BJ (cell line): ENCODE measurements around the gene CTRB2. TPM values are rescaled to one million over a fixed set of nuclear protein-coding genes. Genes with fewer than 3 reads are reported as not detected.

Source experiments
- CTCF ChIA-PET: fragments of 350-600 bp; formaldehyde crosslinking; extraction: SDS; loops from one replicate; lab custom pipeline; 2021; ENCODE audit warnings: antibody characterized with exemption, inconsistent platforms; lab: Yijun Ruan, JAX
- POLR2A ChIA-PET: fragments of 300-600 bp; sonication (Branson Sonifier 250); formaldehyde crosslinking; extraction: SDS; loops from one replicate; lab custom pipeline; 2021; ENCODE audit warnings: antibody characterized with exemption; lab: Charles Lee
- DNase-seq: peaks from one replicate; pipeline ENCODE4 v3.0.0-alpha.2; 2011; ENCODE audit warnings: low read depth
- H3K27me3 ChIP-seq: 2 replicates; pipeline ENCODE4 v1.6.0; 2011; ENCODE audit warnings: low read length; ENCODE audit not compliant: control insufficient read depth, insufficient read depth
- H3K36me3 ChIP-seq: 2 replicates; pipeline ENCODE4 v1.5.1; 2011; ENCODE audit warnings: low read length; ENCODE audit not compliant: control insufficient read depth, insufficient read depth
- H3K4me3 ChIP-seq: 2 replicates; pipeline ENCODE4 v1.5.1; 2011; ENCODE audit warnings: low read depth, mild to moderate bottlenecking, control low read depth, low read length
- CTCF ChIP-seq: IDR thresholded peaks from 2 replicates; pipeline ENCODE4 v1.5.1; 2011; ENCODE audit warnings: low read depth, mild to moderate bottlenecking, control low read depth, inconsistent platforms, low read length, moderate library complexity; ENCODE audit not compliant: insufficient read depth
- polyA plus RNA-seq: library from polyadenylated mRNA; depleted of rRNA; stranded (reverse); fragments of >200 nt; gene quantifications from 2 replicates; pipeline ENCODE4 v1.2.3, GENCODE V29; 2011

The CTRB2 gene
- polyA plus RNA-seq, 1 experiment: not detected

GRCh38 chr16:75203096-75203495, 3.9 kb downstream of the CTRB2 start:
- POLR2A ChIA-PET: interaction anchor here (0.5 kb wide), 1 partner anchor 202 kb away, joined by 6 read pairs; no protein-coding TSS in a partner anchor
- no peak for TF ChIP-seq CTCF
- no peak for DNase-seq
- CTCF ChIA-PET: interaction anchor here (0.5 to 6.4 kb wide), 2 partner anchors 17 to 189 kb away, joined by 3 to 55 read pairs; no protein-coding TSS in a partner anchor
- Histone ChIP-seq H3K36me3 (no peaks in the 10 kb centered on the region), H3K27me3 (no peaks in the 10 kb centered on the region), H3K4me3 (no peak overlapping the region)

GRCh38 chr16:75202069-75202590, 4.8 kb downstream of the CTRB2 start:
- H3K4me3 ChIP-seq: no peak overlapping the region
- POLR2A ChIA-PET: no interaction called here
- H3K27me3 ChIP-seq: no peaks in the 10 kb centered on the region; the same call in 1 of the 2 replicates
- no peak for DNase-seq
- CTCF ChIA-PET: interaction anchor here (1.1 to 6.4 kb wide), 5 partner anchors 20 to 202 kb away, joined by 4 to 55 read pairs (median 9); no protein-coding TSS in a partner anchor
- no peak for TF ChIP-seq CTCF
- H3K36me3 ChIP-seq: no peaks in the 10 kb centered on the region

GRCh38 chr16:75198135-75198600, 8.8 kb downstream of the CTRB2 start:
- ChIA-PET POLR2A (interaction anchor here (0.6 kb wide), 1 partner anchor 223 kb away, joined by 3 read pairs; no protein-coding TSS in a partner anchor), CTCF (interaction anchor here (0.9 to 6.8 kb wide), 15 partner anchors 9 to 566 kb away, joined by 3 to 67 read pairs (median 9); partner anchors contain the start of genes CFDP1, CTRB1 and TMEM170A)
- DNase-seq: peak; percentile 32
- Histone ChIP-seq H3K27me3 (peaks cover 3% of the 10 kb centered on the region; the same call in 1 of the 2 replicates), H3K36me3 (no peaks in the 10 kb centered on the region), H3K4me3 (0 out of 2 replicates have a peak overlapping the region, but pooled peaks have one; percentile 3)
- no peak for TF ChIP-seq CTCF

- Histone ChIP-seq H3K27me3 (peaks cover 3% of the 10 kb centered on the region; the same call in 1 of the 2 replicates), H3K4me3 (no peak overlapping the region), H3K36me3 (no peaks in the 10 kb centered on the region)
- TF ChIP-seq CTCF: no peak
- ChIA-PET POLR2A (interaction anchor here (0.6 kb wide), 1 partner anchor 223 kb away, joined by 3 read pairs; no protein-coding TSS in a partner anchor), CTCF (interaction anchor here (0.9 to 6.8 kb wide), 9 partner anchors 11 to 320 kb away, joined by 3 to 67 read pairs (median 18); partner anchors contain the start of genes CTRB1 and TMEM170A)
- DNase-seq: no peak
These were observed 9.3 kb downstream of the CTRB2 start for GRCh38 chr16:75197522-75198134.

- Histone ChIP-seq H3K36me3 (no peaks in the 10 kb centered on the region), H3K4me3 (no peak overlapping the region), H3K27me3 (peaks cover 3% of the 10 kb centered on the region; the same call in 1 of the 2 replicates)
- no peak for DNase-seq
- CTCF ChIA-PET: interaction anchor here (2.0 to 6.8 kb wide), 4 partner anchors 195 to 321 kb away, joined by 4 to 67 read pairs (median 54); partner anchors contain the start of gene TMEM170A
- POLR2A ChIA-PET: no interaction called here
- TF ChIP-seq CTCF: no peak
These were observed 10.1 kb downstream of the CTRB2 start for GRCh38 chr16:75196836-75197235.
